Naive B cell (primary cell): ENCODE data around the gene BAK1. TPM values are rescaled to one million over a fixed set of nuclear protein-coding genes. Genes with fewer than 3 reads are reported as not detected.

Experiments used
- polyA plus RNA-seq, 6 donors: library from polyadenylated mRNA; unstranded; fragments of 300-500 nt; fragmentation: Illumina TruSeq; gene quantifications; one replicate each; pipeline ENCODE4 v1.2.3, GENCODE V29; 2021; ENCODE audit warnings: low read depth in 6 of 6

The BAK1 gene
- polyA plus RNA-seq, 6 donors from 2014 or later, result 11.7 to 22.6 (median 13.6) TPM

Other genes starting within 250 kb of the BAK1 start
- gene KIFC1, start 188.5 kb downstream of the BAK1 start, polyA plus RNA-seq, result under 1 TPM in 3 of 6 donors, not detected in 3; 0.36 to 0.45 (median 0.36) TPM
- gene PHF1, start 169.3 kb downstream of the BAK1 start, polyA plus RNA-seq, result 10 to 100 TPM; 48.9 to 82.3 (median 55.5) TPM
- gene CUTA, start 162.2 kb downstream of the BAK1 start, polyA plus RNA-seq, result 100 to 1,000 TPM; 237 to 281 (median 263) TPM
- gene SYNGAP1, start 160.2 kb downstream of the BAK1 start, polyA plus RNA-seq, result 1 to 10 TPM in 1 of 6 donors, under 1 TPM in 4, not detected in 1; 0.25 to 1.9 (median 0.48) TPM
- gene ZBTB9, start 125.7 kb downstream of the BAK1 start, polyA plus RNA-seq, result 1 to 10 TPM; 4.8 to 9.7 (median 7.0) TPM
- gene ITPR3, start 41.0 kb upstream of the BAK1 start, polyA plus RNA-seq, result 1 to 10 TPM in 4 of 6 donors, under 1 TPM in 2; 0.22 to 6.4 (median 1.7) TPM
- 10 to 100 TPM; 29.4 to 53.0 (median 44.4) TPM for gene UQCC2, start 131.4 kb upstream of the BAK1 start, polyA plus RNA-seq
- not detected for gene IP6K3, start 166.6 kb upstream of the BAK1 start, polyA plus RNA-seq
- gene LEMD2, start 208.9 kb upstream of the BAK1 start, polyA plus RNA-seq, result 10 to 100 TPM; 15.4 to 51.3 (median 27.9) TPM
- not detected for gene MLN, start 223.7 kb upstream of the BAK1 start, polyA plus RNA-seq